MM.1S (cell line): ENCODE data around the gene HERPUD2.

Experiments
- EZH2 ChIP-seq: fragments of 300-600 bp; sonication (generic); optimal IDR thresholded peaks from 2 replicates; pipeline ENCODE3; 2017; ENCODE audit warnings: low read depth, mild to moderate bottlenecking, antibody characterized with exemption, low read length, mixed read lengths
- EZH2phosphoT487 ChIP-seq: fragments of 300-600 bp; sonication (generic); IDR thresholded peaks from 2 replicates; pipeline ENCODE4 v1.6.1; 2018; ENCODE audit warnings: antibody characterized with exemption, low read length
- TF ChIP-seq, protein P1 (sequence below): fragments of 300-600 bp; sonication (generic); IDR thresholded peaks from 2 replicates; pipeline ENCODE4 v1.5.1; 2016; ENCODE audit warnings: antibody characterized with exemption, low read length, mixed read lengths

DNA sequence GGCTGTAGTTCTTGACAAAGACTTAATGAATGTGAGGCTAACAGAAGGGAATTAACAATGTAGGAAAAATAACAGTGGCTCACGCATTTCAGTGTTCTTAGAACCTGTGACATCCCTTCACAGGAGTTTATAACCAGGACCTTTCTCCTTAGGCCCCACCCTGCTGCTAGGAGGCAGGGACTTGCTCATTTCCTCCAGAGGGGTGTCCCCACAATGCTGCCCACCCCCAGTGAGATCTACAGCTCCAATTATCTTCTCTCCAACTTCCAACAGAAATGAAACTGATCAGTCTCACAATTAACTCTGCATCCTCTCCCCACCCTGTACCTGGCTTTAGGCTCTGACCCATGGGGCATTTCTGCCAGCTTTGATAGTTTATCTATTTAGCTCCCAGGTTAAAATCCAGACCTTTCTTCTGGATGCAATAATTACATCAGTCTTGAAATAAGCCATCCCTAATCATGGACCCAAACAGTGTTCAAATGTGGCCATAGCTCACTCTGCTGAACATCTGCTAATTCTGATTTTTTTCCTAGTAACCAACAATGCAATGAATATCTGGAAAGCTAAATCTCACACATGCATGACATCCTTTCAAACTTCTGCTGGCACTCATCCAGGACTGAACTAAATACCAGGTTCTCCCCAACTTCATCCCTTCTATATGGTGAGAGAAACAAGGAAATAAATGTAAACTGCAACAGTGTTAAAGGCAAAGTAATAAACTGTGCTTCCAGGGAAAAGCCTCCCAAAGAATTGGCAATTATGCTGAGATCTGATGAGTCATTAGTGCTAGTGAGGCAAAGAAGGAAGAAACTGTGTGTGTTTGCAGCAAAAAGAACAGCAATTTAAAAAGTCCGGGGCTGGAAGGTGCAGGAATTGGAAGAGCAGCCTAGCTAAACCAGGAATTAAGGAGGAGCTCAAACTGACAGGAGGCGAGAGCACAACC, 64.6 kb downstream of the HERPUD2 start:
- TF ChIP-seq, protein P1, sequence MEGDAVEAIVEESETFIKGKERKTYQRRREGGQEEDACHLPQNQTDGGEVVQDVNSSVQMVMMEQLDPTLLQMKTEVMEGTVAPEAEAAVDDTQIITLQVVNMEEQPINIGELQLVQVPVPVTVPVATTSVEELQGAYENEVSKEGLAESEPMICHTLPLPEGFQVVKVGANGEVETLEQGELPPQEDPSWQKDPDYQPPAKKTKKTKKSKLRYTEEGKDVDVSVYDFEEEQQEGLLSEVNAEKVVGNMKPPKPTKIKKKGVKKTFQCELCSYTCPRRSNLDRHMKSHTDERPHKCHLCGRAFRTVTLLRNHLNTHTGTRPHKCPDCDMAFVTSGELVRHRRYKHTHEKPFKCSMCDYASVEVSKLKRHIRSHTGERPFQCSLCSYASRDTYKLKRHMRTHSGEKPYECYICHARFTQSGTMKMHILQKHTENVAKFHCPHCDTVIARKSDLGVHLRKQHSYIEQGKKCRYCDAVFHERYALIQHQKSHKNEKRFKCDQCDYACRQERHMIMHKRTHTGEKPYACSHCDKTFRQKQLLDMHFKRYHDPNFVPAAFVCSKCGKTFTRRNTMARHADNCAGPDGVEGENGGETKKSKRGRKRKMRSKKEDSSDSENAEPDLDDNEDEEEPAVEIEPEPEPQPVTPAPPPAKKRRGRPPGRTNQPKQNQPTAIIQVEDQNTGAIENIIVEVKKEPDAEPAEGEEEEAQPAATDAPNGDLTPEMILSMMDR: no peak
- TF ChIP-seq EZH2 (no peak), EZH2phosphoT487 (no peak)
